HepG2 (cell line): ENCODE measurements around the gene SLC48A1. TPM values are rescaled to one million over a fixed set of nuclear protein-coding genes. Genes with fewer than 3 reads are reported as not detected.

Experiments
- ATAC-seq: fragments of 200-7000 bp; cut with Tn5 transposase; 3 replicates; pipeline ENCODE4 v1.9.1; 2020; ENCODE audit warnings: mild to moderate bottlenecking, moderate library complexity
- BruUV-seq: library from RNA; stranded (reverse); fragments of 400-500 nt; replicated peaks from 2 replicates; lab custom pipeline; 2021; lab: Mats Ljungman, UMichigan
- CTCF ChIA-PET: fragments of 300-600 bp; formaldehyde crosslinking; extraction: SDS; loops from one replicate; lab custom pipeline; 2021; ENCODE audit warnings: low total read pairs, inconsistent platforms, low intra/inter-chr PET ratio; lab: Yijun Ruan, JAX
- POLR2A ChIA-PET: fragments of 350-600 bp; sonication (Branson Sonifier 250); formaldehyde crosslinking; loops from one replicate; lab custom pipeline; 2020; ENCODE audit warnings: antibody characterized with exemption, inconsistent platforms; lab: Yijun Ruan, JAX
- DNase-seq: peaks from one replicate; pipeline ENCODE4 v3.0.0-alpha.2; 2015; ENCODE audit warnings: low spot score
- FAIRE-seq: peaks from 3 replicates; lab custom pipeline; 2011; peaks lifted over from hg19 to GRCh38; lab: Jason Lieb, UNC
- H2AFZ ChIP-seq: one replicate; pipeline ENCODE4 v1.6.1; 2011; ENCODE audit warnings: low read length, inconsistent platforms
- H3K27ac ChIP-seq: fragments of 300-600 bp; 3 replicates; pipeline ENCODE4 v1.8.0; 2011; ENCODE audit warnings: mixed run types, mild to moderate bottlenecking, mixed read lengths, low read length, inconsistent platforms; ENCODE audit not compliant: insufficient read depth; ENCODE audit errors: extremely low read length
- H3K27me3 ChIP-seq, 2 experiments: fragments of 200-600 bp in 1 of 2; 2 replicates in 1 of 2; 3 replicates in 1 of 2; pipeline versions ENCODE4 v1.6.0 to v1.8.0; 2011; ENCODE audit warnings: low read length in 2 of 2, mild to moderate bottlenecking in 2 of 2, moderate library complexity in 2 of 2, inconsistent platforms in 1 of 2; ENCODE audit not compliant: insufficient read depth in 2 of 2, control insufficient read depth in 1 of 2
- H3K36me3 ChIP-seq, 2 experiments: fragments of 200-600 bp in 1 of 2; replicated peaks in 1 of 2; 2 replicates in 1 of 2; 3 replicates in 1 of 2; pipeline versions ENCODE4 v1.5.1 to v1.8.0; 2011; ENCODE audit warnings: low read length in 2 of 2, inconsistent platforms in 1 of 2; ENCODE audit not compliant: insufficient read depth in 2 of 2, control insufficient read depth in 1 of 2
- H3K4me1 ChIP-seq: 2 replicates; pipeline ENCODE4 v1.5.1; 2012; ENCODE audit warnings: low read length, inconsistent platforms; ENCODE audit not compliant: insufficient read depth
- H3K4me2 ChIP-seq: 2 replicates; pipeline ENCODE4 v1.6.0; 2011; ENCODE audit warnings: low read depth, low read length, inconsistent platforms
- H3K4me3 ChIP-seq, 3 experiments: fragments of 200-600 bp in 1 of 3; sonication (generic), shearing (Covaris generic) in 1 of 3; replicated peaks in 1 of 3; 2 replicates each; pipeline ENCODE4 v1.5.1; 2011 to 2016; ENCODE audit warnings: low read length in 3 of 3, inconsistent platforms in 2 of 3, low read depth in 2 of 3, mild to moderate bottlenecking in 2 of 3, control low read depth in 1 of 3, mixed read lengths in 1 of 3; ENCODE audit not compliant: insufficient read depth in 1 of 3
- H3K79me2 ChIP-seq: one replicate; pipeline ENCODE4 v1.6.1; 2011; ENCODE audit warnings: low read length, inconsistent platforms; ENCODE audit not compliant: insufficient read depth
- H3K9ac ChIP-seq: 2 replicates; pipeline ENCODE4 v1.6.0; 2011; ENCODE audit warnings: mild to moderate bottlenecking, low read depth, low read length, inconsistent platforms; ENCODE audit not compliant: insufficient read depth
- H3K9me3 ChIP-seq: 2 replicates; pipeline ENCODE4 v1.5.1; 2012; ENCODE audit warnings: mild to moderate bottlenecking, low read length
- H4K20me1 ChIP-seq: 2 replicates; pipeline ENCODE4 v1.6.0; 2011; ENCODE audit warnings: inconsistent platforms, mild to moderate bottlenecking, low read length, moderate library complexity; ENCODE audit not compliant: insufficient read depth
- IKZF1 ChIP-seq: fragments of 450-650 bp; IDR thresholded peaks from 2 replicates; pipeline ENCODE4 v1.7.1; 2016
- TP53 ChIP-seq: sonication (generic); formaldehyde crosslinking; conservative IDR thresholded peaks from 2 replicates; pipeline ENCODE4 v1.4.0; 2020; ENCODE audit warnings: missing genetic modification reagents
- ZFP36L1 ChIP-seq: sonication (generic); formaldehyde crosslinking; IDR thresholded peaks from 2 replicates; pipeline ENCODE4 v1.8.0; 2022; ENCODE audit warnings: mild to moderate bottlenecking, missing genetic modification reagents, moderate library complexity
- ZFX ChIP-seq: sonication (generic); formaldehyde crosslinking; IDR thresholded peaks from 2 replicates; pipeline ENCODE4 v1.4.0; 2020; ENCODE audit warnings: mild to moderate bottlenecking, low read depth, missing genetic modification reagents, moderate library complexity
- ZNF720 ChIP-seq: sonication (generic); formaldehyde crosslinking; IDR thresholded peaks from 2 replicates; pipeline ENCODE4 v1.4.0; 2020; ENCODE audit warnings: missing genetic modification reagents
- WGBS: methylation state at CpG from one replicate; pipeline ENCODE4 v1.1.6; 2017; ENCODE audit warnings: low lambda C conversion rate; 5-methylcytosine and 5-hydroxymethylcytosine counted together
- in situ Hi-C: cut with HindIII; loops from 2 replicates; pipeline ENCODE4 v1.10.0; 2017; ENCODE audit warnings: low pct_unique_long_range_greater_than_20kb; ENCODE audit not compliant: extremely low pct_ligation_motif_present
- intact Hi-C: fragments of 100-400 bp; cut with micrococcal nuclease; formaldehyde crosslinking; loops from one replicate; pipeline ENCODE4 v1.10.0; 2022; ENCODE audit not compliant: unreplicated experiment
- polyA plus RNA-seq, 8 experiments: library from polyadenylated mRNA; depleted of rRNA in 3 of 8; stranded (reverse) in 7 of 8; unstranded in 1 of 8; fragments of >200 nt; fragmentation: Illumina TruSeq in 4 of 8; extraction: Trizol in 4 of 8; gene quantifications; 2 replicates each; pipeline versions ENCODE4 v1.2.1 to v1.2.3, GENCODE V29; 2011 to 2016; ENCODE audit warnings: low read depth in 4 of 8, missing spikeins in 1 of 8, mixed read lengths in 1 of 8; ENCODE audit not compliant: insufficient read depth in 1 of 8
- total RNA-seq, 5 experiments: library from RNA; depleted of rRNA; stranded (reverse); fragments of >200 nt; fragmentation: Illumina TruSeq; extraction: Trizol; gene quantifications; 2 replicates each; pipeline ENCODE4 v1.2.3, GENCODE V29; 2016; ENCODE audit warnings: low read depth in 1 of 5
- TF ChIP-seq, protein P1 (sequence below): sonication (generic); formaldehyde crosslinking; conservative IDR thresholded peaks from 2 replicates; pipeline ENCODE4 v1.8.0; 2022; ENCODE audit warnings: low read depth, missing genetic modification reagents
- TF ChIP-seq, protein P2 (sequence below): sonication (generic); formaldehyde crosslinking; IDR thresholded peaks from 2 replicates; pipeline ENCODE4 v1.8.0; 2022; ENCODE audit warnings: mild to moderate bottlenecking, missing genetic modification reagents; ENCODE audit not compliant: insufficient replicate concordance
- TF ChIP-seq, protein P3 (sequence below): sonication (generic); formaldehyde crosslinking; conservative IDR thresholded peaks from 2 replicates; pipeline ENCODE4 v1.8.0; 2022; ENCODE audit warnings: missing genetic modification reagents

Gene SLC48A1
- total and polyA plus RNA-seq, 2 of the 13 experiments (the other 11 are each of a cell fraction or from before 2014, with no cell fraction given), result 2.2 to 3.7 TPM

DNA sequence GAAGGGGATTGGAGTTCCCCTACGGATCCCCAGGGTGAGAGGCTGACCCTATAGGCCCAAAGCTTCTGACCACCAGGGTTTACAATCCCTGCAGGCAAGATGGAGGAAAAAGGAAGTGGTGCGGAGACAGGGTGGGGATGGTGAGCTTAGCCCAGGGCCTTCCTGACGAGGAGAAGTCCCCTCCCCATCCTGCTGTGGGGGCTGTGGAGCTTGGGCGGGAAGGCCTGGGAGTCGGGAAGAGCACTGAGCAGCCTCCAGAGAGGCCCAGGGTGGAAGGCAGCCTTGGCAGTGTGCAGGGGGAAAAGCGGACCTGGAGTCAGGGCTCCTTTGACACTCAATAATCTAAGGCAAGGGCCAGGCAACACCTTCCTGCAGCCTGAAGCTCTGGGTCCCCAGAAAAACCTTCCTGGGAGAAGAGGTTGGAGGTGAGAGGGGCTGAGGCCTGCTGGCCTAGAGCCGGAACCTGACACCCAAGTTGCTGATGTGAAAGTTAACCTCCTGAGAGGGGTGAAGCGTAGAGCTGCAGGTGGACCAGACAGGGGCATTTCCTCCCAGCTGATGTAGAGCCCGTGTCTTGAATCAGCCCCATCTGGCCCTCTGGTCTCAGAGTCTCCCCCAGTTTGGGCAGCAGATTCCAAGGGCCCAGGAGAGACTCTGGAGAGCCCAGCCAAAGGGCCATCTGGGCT is 40.6 kb downstream of the SLC48A1 start:
- in situ Hi-C loops, result no loop called here
- no peaks in the 10 kb centered on the region for H3K27me3 ChIP-seq
- H3K36me3 ChIP-seq, result no peaks in the 10 kb centered on the region
- peak overlapping the region; percentile 45 for H3K4me2 ChIP-seq
- H3K4me3 ChIP-seq, result peak overlapping the region in 2 of 3 experiments; percentile 45 to 55; a peak in 2 of 6 replicates
- intact Hi-C loops, result no loop called here
- peaks cover 27% of the 10 kb centered on the region for H3K4me1 ChIP-seq
- CTCF ChIA-PET, result no interaction called here
- H4K20me1 ChIP-seq, result peaks cover 4% of the 10 kb centered on the region; the same call in 1 of the 2 replicates
- ATAC-seq (peak; percentile 7; the same call in 2 of the 3 replicates), DNase-seq (no peak), FAIRE-seq (no peak)
- no peak for TF ChIP-seq ZNF720 (CRISPR knock-in tag)
- 0 out of 2 replicates have a peak, but pooled peaks have one; percentile 9 for TF ChIP-seq ZFX (CRISPR knock-in tag)
- TF ChIP-seq, protein P1, sequence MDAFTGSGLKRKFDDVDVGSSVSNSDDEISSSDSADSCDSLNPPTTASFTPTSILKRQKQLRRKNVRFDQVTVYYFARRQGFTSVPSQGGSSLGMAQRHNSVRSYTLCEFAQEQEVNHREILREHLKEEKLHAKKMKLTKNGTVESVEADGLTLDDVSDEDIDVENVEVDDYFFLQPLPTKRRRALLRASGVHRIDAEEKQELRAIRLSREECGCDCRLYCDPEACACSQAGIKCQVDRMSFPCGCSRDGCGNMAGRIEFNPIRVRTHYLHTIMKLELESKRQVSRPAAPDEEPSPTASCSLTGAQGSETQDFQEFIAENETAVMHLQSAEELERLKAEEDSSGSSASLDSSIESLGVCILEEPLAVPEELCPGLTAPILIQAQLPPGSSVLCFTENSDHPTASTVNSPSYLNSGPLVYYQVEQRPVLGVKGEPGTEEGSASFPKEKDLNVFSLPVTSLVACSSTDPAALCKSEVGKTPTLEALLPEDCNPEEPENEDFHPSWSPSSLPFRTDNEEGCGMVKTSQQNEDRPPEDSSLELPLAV (CRISPR knock-in tag), result no peak
- TF ChIP-seq ZFP36L1 (CRISPR knock-in tag), result no peak
- TF ChIP-seq, protein P2, sequence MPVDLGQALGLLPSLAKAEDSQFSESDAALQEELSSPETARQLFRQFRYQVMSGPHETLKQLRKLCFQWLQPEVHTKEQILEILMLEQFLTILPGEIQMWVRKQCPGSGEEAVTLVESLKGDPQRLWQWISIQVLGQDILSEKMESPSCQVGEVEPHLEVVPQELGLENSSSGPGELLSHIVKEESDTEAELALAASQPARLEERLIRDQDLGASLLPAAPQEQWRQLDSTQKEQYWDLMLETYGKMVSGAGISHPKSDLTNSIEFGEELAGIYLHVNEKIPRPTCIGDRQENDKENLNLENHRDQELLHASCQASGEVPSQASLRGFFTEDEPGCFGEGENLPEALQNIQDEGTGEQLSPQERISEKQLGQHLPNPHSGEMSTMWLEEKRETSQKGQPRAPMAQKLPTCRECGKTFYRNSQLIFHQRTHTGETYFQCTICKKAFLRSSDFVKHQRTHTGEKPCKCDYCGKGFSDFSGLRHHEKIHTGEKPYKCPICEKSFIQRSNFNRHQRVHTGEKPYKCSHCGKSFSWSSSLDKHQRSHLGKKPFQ (CRISPR knock-in tag), result no peak
- TF ChIP-seq, protein P3, sequence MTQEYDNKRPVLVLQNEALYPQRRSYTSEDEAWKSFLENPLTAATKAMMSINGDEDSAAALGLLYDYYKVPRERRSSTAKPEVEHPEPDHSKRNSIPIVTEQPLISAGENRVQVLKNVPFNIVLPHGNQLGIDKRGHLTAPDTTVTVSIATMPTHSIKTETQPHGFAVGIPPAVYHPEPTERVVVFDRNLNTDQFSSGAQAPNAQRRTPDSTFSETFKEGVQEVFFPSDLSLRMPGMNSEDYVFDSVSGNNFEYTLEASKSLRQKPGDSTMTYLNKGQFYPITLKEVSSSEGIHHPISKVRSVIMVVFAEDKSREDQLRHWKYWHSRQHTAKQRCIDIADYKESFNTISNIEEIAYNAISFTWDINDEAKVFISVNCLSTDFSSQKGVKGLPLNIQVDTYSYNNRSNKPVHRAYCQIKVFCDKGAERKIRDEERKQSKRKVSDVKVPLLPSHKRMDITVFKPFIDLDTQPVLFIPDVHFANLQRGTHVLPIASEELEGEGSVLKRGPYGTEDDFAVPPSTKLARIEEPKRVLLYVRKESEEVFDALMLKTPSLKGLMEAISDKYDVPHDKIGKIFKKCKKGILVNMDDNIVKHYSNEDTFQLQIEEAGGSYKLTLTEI, result no peak
- TF ChIP-seq TP53, result no peak
- no peak for TF ChIP-seq IKZF1
- POLR2A ChIA-PET, result interaction anchor here (1.5 kb wide), 1 partner anchor 7 kb away, joined by 5 read pairs; no protein-coding TSS in a partner anchor
- H3K79me2 ChIP-seq, result peaks cover 1% of the 10 kb centered on the region
- H2AFZ ChIP-seq, result no peak overlapping the region
- no peaks in the 10 kb centered on the region for H3K9me3 ChIP-seq
- H3K9ac ChIP-seq, result no peak overlapping the region
- no TSS peak for BruUV-seq
- 80% methylated on average over 8 of the region's 9 CpGs for WGBS
- no peak overlapping the region for H3K27ac ChIP-seq
